ENCODE results near the gene MEGF11. TPM values are rescaled to one million over a fixed set of nuclear protein-coding genes. Genes with fewer than 3 reads are reported as not detected.

The MEGF11 gene
- total RNA-seq, 6 experiments from 2014 or later: not detected

DNA sequence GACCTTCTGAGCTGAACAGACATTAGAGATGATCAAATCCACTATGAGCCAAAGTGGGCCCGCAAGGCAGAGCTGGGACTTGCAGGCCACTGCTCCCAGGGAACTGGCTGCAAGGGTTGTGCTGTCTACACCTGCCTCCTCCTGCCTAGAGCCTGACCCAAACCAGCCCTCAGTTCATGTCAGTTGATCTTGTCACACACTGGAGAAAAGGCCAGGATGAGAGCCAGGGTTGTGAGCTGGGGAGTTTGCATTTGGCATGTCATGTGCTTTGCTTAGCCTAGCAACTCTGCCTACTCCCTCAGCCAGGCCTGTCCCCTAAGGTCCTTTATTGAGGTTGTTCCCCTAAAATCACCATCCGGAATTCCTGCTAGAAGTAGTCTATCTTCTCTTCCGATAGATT, 316.5 kb downstream of the MEGF11 start:
- Mint-ChIP-seq H3K36me3 (ENCODE audit: low read depth) (no peaks in the 10 kb centered on the region), H3K27ac (no peak overlapping the region), H3K4me3 (no peak overlapping the region), H3K9me3 (no peaks in the 10 kb centered on the region), H3K4me1 (ENCODE audit: low read depth) (peaks cover 35% of the 10 kb centered on the region), H3K27me3 (ENCODE audit: insufficient read depth) (peaks cover 14% of the 10 kb centered on the region)
- DNase-seq: no peak
- TF ChIP-seq, protein P1, sequence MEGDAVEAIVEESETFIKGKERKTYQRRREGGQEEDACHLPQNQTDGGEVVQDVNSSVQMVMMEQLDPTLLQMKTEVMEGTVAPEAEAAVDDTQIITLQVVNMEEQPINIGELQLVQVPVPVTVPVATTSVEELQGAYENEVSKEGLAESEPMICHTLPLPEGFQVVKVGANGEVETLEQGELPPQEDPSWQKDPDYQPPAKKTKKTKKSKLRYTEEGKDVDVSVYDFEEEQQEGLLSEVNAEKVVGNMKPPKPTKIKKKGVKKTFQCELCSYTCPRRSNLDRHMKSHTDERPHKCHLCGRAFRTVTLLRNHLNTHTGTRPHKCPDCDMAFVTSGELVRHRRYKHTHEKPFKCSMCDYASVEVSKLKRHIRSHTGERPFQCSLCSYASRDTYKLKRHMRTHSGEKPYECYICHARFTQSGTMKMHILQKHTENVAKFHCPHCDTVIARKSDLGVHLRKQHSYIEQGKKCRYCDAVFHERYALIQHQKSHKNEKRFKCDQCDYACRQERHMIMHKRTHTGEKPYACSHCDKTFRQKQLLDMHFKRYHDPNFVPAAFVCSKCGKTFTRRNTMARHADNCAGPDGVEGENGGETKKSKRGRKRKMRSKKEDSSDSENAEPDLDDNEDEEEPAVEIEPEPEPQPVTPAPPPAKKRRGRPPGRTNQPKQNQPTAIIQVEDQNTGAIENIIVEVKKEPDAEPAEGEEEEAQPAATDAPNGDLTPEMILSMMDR (IDR thresholded peaks at IDR 0.05): no peak

- TF ChIP-seq, protein P1 (IDR thresholded peaks at IDR 0.05): no peak
- H3K27ac Mint-ChIP-seq: no peak overlapping the region
- H3K36me3 Mint-ChIP-seq (ENCODE audit: low read depth): no peaks in the 10 kb centered on the region
- no peaks in the 10 kb centered on the region for H3K9me3 Mint-ChIP-seq
- no peak for DNase-seq
- H3K4me3 Mint-ChIP-seq: no peak overlapping the region
- peaks cover 14% of the 10 kb centered on the region for H3K27me3 Mint-ChIP-seq (ENCODE audit: insufficient read depth)
- H3K4me1 Mint-ChIP-seq (ENCODE audit: low read depth): peaks cover 28% of the 10 kb centered on the region
Observed at GRCh38 chr15:65936282-65936681, 317.3 kb downstream of the MEGF11 start.

DNA sequence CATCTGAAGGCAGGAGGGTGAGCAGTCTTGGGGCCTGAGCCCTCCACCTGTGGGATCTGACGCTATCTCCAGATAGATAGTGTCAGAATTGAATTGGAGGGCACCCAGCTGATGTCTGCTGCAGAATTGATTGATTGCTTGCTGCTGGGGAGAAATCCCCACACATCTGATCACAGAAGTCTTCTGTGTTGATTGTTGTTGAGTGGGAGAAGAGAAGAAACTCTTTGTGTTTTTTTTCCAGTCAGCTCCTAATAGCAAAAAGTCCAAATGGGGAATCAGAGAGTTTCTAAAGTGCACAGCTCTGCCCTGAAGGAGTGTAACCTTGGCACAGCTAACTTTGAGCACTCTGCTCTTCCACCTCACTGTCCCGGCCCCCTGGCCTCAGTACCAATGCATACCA, 318.2 kb downstream of the MEGF11 start:
- peaks cover 12% of the 10 kb centered on the region for H3K27me3 Mint-ChIP-seq (ENCODE audit: insufficient read depth)
- no peak overlapping the region for H3K27ac Mint-ChIP-seq
- H3K9me3 Mint-ChIP-seq: no peaks in the 10 kb centered on the region
- peaks cover 19% of the 10 kb centered on the region for H3K4me1 Mint-ChIP-seq (ENCODE audit: low read depth)
- no peak for DNase-seq
- H3K4me3 Mint-ChIP-seq: no peak overlapping the region
- TF ChIP-seq, protein P1 (IDR thresholded peaks at IDR 0.05): no peak
- no peaks in the 10 kb centered on the region for H3K36me3 Mint-ChIP-seq (ENCODE audit: low read depth)

DNA sequence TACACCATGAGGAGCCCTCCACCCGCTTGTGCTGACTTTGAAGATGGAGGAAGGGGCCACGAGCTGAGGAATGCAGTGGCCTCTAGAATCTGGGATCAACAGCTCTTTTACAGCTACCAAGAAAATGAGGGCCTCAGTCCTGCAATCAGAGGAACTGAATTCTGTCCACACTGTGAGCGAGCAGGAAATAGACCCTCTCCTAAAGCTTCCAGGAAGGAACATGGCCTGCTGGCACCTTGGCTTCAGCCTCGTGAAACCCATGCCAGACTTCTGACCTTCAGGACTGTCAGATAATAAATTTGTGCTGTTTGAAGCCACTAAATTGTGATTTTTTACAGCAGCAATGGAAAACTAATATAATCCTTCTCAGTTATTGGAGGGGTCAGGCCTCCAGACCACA, 322.3 kb downstream of the MEGF11 start:
- no peaks in the 10 kb centered on the region for H3K4me1 Mint-ChIP-seq (ENCODE audit: low read depth)
- TF ChIP-seq, protein P1 (IDR thresholded peaks at IDR 0.05): no peak
- H3K36me3 Mint-ChIP-seq (ENCODE audit: low read depth): no peaks in the 10 kb centered on the region
- H3K27ac Mint-ChIP-seq: no peak overlapping the region
- H3K27me3 Mint-ChIP-seq (ENCODE audit: insufficient read depth): peaks cover 13% of the 10 kb centered on the region
- DNase-seq: no peak
- H3K9me3 Mint-ChIP-seq: no peaks in the 10 kb centered on the region
- no peak overlapping the region for H3K4me3 Mint-ChIP-seq

- Mint-ChIP-seq H3K4me3 (no peak overlapping the region), H3K4me1 (ENCODE audit: low read depth) (no peaks in the 10 kb centered on the region), H3K27me3 (ENCODE audit: insufficient read depth) (peaks cover 13% of the 10 kb centered on the region), H3K36me3 (ENCODE audit: low read depth) (no peaks in the 10 kb centered on the region), H3K9me3 (no peaks in the 10 kb centered on the region), H3K27ac (no peak overlapping the region)
- no peak for DNase-seq
- TF ChIP-seq, protein P1 (IDR thresholded peaks at IDR 0.05): no peak
Observed at GRCh38 chr15:65930134-65930533, 323.4 kb downstream of the MEGF11 start.

GRCh38 chr15:65929573-65929972, 324.0 kb downstream of the MEGF11 start:
- H3K9me3 Mint-ChIP-seq: no peaks in the 10 kb centered on the region
- H3K36me3 Mint-ChIP-seq (ENCODE audit: low read depth): no peaks in the 10 kb centered on the region
- H3K4me3 Mint-ChIP-seq: no peak overlapping the region
- TF ChIP-seq, protein P1 (IDR thresholded peaks at IDR 0.05): no peak
- peaks cover 13% of the 10 kb centered on the region for H3K27me3 Mint-ChIP-seq (ENCODE audit: insufficient read depth)
- DNase-seq: no peak
- H3K27ac Mint-ChIP-seq: no peak overlapping the region
- no peaks in the 10 kb centered on the region for H3K4me1 Mint-ChIP-seq (ENCODE audit: low read depth)

Measured in HFFc6 (cell line).